ENCODE measurements around the gene ZNRF2.
A peak's percentile ranks its signal among the peaks of the same experiment; 100 is the strongest.

ZNRF2 gene

DNA sequence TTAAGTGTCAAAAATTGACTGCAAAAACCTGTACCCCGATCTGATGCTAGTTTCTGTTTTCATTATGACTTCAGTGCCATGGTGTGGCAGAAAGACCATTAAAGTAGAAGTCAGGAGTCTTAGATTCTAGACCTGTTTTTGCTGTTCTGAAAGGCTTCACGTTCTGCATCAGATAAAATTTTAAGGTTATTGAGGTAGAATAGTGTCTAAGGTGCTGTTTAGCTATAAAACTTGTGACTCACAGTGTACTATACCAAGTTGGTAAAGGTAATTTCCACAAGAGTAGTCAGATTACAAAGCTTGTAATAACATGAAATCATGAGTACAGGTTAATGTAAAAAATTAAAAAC lies 38.6 kb downstream of the ZNRF2 start:
- peak; percentile 41 for DNase-seq

DNA sequence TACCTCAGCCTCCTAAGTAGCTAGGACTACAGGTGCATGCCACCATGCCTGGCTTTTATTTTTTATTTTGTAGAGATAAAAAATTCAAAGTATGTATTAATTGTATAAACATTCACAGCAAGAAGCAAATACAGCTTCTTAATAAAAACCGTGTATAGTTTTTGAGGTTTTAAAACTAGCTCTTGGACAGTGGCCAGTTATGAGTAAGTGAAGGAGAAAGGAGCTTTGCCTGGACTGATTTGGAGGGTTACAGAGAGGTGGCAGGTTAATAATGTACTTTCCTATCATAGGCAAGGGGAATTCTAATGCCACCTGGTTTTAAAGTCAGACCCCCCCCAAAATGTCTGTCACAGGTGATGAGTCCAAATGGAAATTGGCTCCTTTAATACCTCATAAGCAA lies 43.4 kb downstream of the ZNRF2 start:
- no peak for DNase-seq

DNA sequence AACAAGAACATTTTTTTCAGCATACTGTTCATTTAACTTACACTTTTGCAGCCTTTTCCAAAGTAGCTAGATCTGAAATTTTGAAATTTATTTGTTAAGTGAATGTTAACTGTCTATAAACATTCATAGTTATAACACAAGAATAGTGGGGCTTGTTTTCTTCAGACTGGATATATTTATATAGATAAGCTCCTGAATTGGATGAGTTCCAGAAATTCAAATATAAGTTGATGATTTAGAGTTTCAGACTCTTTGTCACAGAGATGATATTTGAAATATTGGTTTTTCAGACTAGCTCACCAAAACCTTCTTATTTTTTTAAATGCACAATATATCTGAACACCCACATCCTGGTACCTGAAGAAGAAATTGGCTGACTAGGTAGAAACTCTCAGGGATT lies 44.0 kb downstream of the ZNRF2 start:
- DNase-seq: no peak

DNA sequence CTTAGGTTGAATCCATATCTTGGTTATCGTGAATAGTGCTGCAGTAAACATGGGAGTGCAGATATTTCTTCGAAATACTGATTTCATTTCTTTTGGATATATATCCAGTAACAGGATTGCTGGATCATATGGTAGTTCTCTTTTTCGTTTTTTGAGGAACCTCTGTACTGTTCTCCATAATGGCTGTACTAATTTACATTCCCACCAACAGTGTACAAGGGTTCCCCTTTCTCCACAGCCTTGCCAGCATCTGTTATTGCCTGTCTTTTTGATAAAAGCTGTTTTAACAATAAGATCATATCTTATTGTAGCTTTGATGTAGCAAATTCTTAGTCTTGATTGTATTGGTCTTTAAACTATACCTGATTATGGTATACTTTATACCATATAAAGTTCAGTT lies 45.3 kb downstream of the ZNRF2 start:
- no peak for DNase-seq

DNA sequence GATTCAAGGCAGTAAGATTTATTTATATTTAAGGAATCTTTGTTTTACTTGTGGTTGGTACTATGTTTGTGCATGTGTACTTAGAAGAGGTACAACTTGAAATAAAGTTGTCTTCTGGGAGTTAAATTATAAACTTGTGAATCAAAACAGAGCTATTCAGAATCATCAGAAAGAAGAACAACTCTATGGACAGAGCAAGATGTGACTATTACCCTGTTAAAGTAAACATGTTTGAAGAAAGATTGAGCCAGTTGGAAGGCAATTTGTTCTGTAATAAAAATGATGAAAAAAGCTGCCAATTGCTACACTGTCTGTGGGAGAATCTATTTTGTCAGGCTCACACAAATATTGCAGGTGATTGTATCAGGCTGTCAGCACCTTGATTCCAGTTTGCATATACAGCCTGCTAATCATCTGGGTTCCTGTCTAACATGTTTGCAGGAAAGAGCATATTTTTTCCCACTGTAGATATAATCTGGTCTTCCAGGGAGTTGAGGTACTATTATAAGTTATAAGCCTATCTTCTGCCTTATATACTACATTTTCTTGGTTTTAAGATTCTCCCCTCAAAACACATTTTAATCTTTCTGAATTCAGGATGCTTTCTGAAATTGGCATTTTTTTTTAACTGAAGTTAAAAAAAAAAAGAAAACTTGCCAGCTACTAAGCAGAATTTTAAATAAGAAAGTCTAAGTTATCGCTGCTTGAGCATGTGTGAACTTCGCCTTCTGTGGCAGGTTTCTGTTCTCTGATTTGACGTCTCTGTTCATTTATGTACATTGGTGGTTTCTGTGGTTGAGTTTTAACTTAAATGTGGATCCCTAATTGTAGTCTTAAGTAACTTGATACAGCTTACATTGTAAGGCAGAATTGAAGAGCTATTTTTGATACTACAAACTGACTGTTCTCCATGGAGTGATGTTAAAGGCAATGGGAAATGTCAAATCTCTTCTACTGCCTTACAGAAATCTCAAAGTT lies 46.0 kb downstream of the ZNRF2 start:
- peak; percentile 65 for DNase-seq

DNA sequence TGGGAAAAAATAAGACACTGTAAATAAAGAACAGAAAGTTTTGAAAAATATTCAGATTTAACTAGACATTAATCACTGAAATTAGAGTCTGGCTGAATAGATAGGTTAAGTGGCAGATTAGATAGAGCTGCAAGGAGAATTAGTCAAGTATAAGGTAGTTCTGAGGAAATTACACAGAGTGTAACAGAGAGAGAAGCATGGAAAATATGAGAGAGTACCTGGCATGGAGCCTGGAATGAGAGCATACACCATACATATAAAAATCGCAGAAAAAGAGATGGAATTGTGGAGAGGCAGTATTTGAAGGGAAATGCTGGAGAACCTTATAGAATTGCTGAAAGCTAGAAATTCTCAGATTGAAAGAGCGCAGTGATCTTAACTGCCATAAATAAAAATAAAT lies 46.9 kb downstream of the ZNRF2 start:
- DNase-seq: no peak

DNA sequence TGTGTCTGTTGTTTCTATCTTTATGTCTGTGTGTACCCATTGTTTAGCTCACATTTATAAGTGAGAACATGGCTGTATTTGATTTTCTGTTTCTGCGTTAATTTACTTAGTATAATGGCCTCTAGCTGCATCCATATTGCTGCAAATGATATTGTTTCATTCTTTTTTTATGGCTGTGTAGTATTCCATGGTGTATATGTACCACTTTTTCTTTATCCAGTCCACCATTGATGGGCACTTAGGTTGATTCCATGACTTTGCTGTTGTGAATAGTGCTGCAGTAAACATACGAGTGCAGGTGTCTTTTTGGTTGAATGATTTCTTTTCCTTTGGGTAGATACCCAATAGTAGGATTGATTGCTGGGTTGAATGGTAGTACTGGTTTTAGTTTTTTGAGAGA lies 48.2 kb downstream of the ZNRF2 start:
- no peak for DNase-seq

DNA sequence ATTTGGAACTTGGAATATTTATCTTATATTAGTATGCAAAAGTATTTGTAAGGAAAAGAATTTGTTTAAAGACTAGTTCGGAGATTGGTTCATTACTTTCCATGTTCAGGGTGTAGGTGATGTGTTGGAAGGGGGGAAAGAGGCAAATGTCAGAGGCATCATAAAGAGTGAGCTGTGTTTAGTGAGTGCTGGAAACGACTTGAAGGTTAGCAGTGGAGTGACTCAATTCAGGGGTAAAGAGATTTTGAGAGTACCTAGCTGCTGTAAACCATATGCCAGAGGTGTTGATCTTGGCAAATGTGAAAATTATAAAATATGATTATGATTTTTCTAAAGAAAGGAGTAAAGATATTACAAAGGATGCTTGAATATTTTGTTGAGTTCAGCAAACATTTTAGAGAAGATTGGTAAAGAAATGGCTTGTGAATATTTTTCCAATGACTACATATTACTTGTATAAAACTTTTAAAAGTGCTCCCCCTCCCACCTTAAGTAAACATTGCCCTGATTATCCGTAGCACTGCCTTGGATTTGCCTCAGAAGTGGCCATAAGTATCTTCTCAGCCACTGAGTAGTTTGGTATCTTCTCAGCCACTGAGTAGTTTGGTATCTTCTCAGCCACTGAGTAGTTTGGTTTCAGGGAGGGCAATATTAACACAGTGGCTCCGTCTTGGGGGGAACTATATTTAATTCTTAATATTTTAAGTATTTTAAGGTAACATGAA lies 51.5 kb downstream of the ZNRF2 start:
- no peak for DNase-seq

DNA sequence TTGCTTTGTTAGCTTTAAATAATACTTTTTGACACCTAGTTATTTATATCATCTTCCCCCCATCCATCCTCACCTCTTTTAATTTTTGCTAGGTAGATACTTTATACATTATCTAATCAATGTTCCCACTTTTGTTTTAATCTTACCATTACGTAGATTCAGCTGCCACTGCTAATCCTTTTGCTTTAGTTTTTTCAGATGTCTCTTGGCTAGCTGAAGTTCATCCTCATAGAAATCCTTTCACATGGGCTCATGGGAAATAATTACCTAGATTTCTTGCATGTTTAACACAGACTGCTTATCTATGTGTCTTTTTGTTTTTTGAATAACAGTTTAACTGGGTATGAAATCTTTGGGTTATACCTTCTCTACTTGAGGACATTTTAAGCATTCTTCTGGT lies 60.1 kb downstream of the ZNRF2 start:
- DNase-seq: no peak

DNA sequence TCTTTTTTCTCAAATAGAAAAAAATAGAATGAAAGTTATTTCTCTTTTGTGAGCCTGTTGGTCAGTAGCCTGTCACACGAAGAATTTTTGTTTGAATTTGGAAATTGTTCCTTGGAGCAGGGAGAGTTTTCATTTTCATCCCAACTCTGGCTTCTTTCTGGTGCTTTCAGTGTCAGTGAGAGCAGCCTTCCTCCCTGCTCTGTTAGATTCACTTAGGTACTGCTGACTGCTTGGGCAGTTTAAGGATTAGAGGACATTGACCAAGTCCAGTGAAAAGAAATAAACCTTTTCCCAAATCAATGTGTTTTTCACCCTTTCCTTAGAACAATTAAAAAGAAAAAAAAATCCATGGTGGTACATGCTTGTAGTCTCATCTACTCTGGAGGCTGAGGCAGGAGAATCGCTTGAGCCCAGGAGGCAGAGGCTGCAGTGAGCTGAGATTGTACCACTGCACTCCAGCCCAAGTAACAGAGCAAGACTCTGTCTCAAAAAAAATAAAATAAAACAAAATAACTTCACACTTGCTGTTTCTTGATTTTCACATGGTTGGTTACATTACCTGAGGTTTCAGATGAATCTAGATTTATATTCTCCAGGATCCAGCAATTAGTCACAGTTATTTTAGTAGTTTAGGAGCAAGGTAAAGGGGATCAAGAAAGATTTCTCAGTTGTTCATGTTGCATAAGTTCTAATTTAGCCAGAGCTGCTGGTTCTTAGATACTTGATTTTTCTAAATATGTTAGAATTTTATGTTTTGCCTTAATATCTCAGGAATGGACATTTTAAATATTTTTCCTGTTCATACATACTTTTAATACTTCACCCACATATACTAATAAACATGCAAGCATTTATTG lies 63.1 kb downstream of the ZNRF2 start:
- DNase-seq: peak; percentile 15

DNA sequence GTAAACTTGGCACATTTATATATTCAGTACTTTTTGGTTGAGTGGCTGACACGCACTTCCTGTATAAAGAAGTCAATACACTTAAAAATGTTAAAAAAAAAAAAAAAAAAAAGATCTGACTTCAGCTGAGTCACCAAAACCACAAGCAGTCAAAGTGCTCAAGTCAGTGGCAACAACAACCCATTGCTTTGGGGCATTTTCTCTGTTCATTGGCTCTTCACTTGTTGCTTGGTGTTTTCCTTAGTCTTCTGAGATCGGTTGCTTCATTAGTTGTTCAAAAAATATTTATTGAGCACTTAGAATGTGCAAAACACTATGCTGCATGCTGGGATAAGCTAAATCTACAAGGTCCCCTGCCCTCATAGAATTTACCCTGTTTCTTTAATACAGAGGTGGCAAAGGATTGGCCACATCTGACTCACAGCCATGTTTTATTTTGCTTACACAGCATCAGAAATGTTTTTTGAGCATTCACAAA lies 63.7 kb downstream of the ZNRF2 start:
- peak; percentile 86 for DNase-seq

DNA sequence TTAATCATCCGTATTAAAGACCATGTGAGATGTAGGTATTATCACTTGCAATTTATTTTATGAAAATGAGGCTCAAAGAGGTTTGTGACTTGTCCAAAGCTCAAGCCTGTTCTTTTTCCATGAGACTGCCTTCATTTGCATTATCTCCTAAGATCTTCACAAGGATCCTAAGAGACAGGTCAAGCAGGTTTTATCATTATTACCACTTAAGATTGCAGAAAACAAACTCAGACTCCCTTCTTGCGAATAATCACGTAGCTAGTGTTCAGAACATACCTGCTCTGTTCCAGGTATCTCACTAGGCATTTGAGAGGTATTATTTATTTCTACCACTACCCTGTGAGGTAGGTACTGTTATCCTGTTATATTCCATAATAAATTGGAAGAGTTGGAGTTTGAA lies 64.8 kb downstream of the ZNRF2 start:
- DNase-seq: no peak

DNA sequence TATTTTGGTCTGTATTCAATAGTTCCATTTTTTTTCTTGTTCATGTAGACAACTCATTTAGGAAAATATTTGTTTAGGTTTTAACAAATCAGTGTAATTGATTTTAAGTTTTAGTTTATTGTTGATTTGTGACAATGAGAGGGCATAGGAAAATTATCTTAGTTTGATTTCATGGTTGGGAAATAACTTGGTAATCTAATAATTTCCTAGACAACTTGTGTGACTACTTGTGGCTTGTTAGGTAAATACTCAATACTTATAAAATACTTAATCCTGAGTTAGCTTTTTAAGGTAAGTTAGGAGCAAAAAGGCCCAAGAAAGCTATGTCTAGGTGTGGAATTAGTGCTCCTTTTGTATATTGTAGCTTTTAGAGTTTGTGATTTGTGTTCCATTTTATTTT lies 65.4 kb downstream of the ZNRF2 start:
- no peak for DNase-seq

DNA sequence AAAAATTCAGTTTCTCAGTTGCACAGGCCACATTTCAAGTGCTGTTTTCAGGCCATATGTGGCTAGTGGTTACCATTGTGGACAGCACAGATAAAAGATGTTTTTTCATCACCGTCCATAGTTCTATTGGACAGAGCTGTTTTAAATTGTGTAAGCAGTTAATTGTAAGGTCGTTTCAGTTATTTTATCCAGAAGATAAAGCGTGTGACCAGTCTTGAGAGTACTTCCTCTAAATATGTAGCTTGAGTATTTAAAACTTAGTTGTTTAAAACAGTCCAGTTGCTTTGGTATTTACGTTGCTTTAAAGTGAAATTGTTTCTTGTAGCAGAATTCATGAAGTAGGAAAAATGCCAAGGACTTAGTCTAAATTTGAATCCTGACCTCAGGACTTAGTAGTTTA lies 66.9 kb downstream of the ZNRF2 start:
- DNase-seq: no peak

DNA sequence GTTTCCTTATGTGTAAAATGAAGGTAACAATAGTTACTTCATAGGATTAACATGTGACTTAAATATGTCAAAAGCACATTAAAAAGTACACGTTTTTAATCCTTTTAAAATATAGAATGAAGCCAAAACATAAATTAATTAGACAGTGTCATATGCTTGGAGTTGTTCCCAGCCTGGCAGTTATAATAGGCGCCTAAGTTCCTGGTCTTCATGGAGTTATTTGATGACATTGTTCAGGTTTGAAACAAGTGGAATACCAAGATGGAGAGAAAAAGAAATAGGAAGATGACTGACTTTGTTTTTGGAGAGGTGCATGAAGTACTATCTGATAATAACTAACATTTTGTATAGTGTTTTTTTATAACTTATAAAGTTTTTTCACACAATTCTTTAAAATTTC lies 67.3 kb downstream of the ZNRF2 start:
- no peak for DNase-seq

DNA sequence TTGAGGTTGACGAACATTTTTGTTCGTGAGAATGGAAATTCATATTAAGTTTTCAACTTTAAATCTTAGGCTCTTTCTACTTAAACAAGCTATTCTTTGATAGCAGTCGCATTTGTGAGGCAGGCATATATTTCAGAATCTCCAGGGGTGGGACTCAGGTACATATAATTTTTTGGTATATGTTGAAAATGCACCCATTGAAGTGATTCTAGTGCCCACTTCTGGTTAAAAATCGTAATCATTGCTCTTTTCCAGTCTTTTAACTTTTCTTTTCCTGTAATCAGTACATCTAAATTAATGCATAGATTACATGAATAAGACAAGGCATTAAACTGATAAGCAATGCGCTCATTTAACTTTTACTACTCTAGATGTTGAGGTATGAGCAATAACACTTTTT lies 67.8 kb downstream of the ZNRF2 start:
- DNase-seq: peak; percentile 51

DNA sequence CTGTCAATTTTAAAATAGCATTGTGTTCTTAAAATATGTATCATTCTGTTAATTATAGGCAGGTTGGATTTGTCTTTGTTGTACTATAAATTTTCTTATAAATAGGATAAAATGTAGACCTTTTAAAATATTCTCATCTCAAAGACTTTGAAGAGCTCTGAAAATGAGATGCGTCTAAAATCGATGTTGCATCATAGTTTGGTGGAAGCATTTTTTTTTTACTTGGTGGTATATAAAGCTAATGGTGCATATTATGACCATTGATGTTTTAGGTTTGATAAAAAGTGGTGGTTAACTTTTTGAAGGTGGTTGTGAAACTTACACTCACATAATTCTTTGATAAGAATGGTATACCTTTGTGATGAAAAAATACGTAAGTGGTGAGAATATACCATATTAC lies 69.1 kb downstream of the ZNRF2 start:
- DNase-seq: no peak

DNA sequence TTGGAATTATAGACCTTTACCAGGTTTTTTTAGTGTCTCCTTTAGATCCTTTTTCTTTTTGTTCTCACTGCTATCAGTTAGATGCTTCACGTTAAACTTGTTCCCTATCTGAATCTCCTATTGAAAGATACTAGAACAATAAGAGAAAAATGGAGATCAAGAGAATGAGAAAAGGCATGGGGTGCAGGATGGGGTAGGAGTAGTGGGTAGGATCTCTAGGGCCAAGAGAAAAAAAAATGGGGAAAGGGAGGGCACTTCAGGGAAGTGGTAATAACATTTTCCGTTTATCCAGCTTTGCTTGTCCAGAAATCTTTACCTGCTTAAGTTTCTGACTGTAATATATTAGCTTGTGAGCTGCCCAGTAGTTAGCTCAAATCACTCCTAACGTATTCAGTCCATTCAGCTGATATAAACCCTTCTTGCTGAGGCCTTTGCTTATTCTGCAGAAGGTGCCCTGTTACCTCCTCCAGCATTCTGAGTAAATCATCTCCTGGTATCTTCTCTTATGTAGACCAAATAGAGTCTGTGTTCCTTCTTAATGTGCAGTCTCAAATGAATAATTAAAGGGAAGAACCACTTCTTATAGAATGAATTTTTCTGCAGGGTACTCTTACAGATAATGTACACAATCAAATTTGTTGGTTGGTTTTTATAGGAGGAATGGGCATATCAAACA lies 69.7 kb downstream of the ZNRF2 start:
- no peak for DNase-seq

DNA sequence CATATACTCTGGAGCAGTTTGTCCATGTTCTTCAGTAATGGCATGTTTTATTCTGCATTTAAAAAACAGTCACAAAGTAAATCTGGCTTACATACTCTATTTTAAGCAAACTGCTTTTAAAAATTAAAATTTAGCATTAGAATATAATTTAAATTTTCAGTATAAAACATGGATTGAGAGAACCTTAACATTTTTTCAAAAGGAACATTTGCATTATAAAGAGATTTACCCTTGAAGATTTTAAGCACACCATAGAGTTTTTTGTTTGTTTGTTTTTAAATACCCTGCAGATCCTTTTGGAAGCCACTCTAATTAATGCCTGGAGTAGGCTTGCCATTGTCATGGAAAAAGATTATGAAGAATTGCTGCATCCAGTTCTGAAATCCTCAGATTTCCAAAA lies 70.4 kb downstream of the ZNRF2 start:
- no peak for DNase-seq

DNA sequence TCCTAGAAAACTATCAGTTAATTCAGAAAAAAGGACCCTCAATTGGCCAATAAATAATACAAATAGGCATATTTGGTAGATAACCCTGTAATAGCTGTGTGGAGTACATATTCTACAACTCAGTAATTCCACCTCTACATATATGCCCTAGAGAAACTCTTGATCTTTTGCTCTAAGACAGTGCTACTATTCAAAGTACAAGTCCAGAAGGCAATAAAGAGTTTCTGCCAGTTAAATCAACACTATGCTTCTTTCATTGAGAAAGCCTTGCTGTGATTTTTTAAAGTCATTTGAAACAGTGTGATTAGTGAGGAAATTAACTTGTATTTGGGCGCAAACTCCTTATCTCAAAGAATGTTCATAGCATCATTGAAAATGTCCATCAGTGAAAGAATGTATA lies 75.6 kb downstream of the ZNRF2 start:
- no peak for DNase-seq

DNA sequence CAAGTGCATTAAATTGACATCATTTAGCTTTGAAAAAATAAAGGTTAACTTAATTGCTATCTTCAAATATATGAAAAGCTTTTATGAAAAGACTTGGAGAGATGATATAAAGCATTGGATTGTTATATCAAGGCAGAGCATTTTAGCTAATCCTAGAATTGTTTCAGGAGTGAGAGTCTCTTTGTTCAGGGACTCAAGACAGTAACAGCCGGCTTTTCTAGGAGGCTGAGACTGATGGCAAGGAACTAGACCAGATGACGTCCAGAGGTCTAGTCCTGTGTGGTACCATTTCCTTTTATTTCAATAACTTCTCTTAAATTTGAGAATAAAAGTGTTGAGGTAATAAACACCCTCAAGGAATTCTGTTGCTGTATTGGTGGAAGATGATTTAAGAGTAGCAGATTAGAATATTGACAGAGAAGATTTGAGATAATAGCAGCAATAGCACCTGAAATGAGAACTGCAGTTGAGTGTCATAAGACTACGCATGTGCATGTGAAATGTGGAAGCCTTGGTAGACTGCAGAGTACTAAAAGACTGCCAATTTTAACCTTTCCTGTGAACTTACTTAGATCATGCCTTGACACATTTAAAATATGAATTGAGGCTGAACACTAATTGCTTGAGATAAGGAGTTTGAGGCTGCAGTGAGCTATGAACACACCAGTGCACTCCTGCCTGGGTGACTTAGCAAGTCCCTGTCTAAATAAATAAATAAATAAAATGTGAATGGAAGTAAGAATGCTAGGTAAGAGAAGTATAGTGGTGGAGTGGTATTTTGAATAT lies 79.6 kb downstream of the ZNRF2 start:
- no peak for DNase-seq

DNA sequence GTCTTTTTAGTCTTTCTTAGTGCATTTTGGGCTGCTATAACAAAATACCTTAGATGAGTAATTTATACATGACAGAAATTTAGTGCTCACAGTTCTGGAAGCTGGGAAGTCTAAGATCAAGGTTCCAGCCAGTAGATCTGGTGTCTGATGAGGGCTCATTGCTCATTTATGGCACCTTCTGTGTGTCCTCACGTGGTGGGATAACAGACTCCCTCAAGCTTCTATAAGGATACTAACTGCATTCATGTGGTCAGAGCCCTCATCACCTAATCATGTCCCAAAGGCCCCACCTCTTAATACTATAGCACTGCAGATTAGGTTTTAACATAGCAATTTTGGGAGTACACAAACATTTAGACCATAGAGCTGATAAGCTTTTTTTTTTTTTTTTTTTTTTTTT lies 80.4 kb downstream of the ZNRF2 start:
- DNase-seq: no peak
